Stimulated activated CD8-positive, alpha-beta memory T cell treated with anti-CD3 and anti-CD28 coated beads, Interleukin-4, amount 100 ng/mL, for 24 hours (primary cell): ENCODE measurements around the gene UQCR11.

ENCODE experiments used
- DNase-seq: peaks from one replicate; pipeline ENCODE4 v3.0.0-alpha.2; 2020; ENCODE audit warnings: low read depth

UQCR11 gene

GRCh38 chr19:1634938-1635243, 29.6 kb upstream of the UQCR11 start:
- no peak for DNase-seq

- DNase-seq: no peak
These were observed 29.1 kb upstream of the UQCR11 start for GRCh38 chr19:1634242-1634937.

- DNase-seq: no peak
These were observed 28.1 kb upstream of the UQCR11 start for GRCh38 chr19:1633269-1633826.

GRCh38 chr19:1632462-1633268, 27.4 kb upstream of the UQCR11 start:
- DNase-seq: no peak

GRCh38 chr19:1631557-1632100, 26.4 kb upstream of the UQCR11 start:
- DNase-seq: no peak

GRCh38 chr19:1630811-1631210, 25.5 kb upstream of the UQCR11 start:
- DNase-seq: no peak

GRCh38 chr19:1630012-1630411, 24.8 kb upstream of the UQCR11 start:
- no peak for DNase-seq

- DNase-seq: no peak
These were observed 24.1 kb upstream of the UQCR11 start for GRCh38 chr19:1629256-1629808.

GRCh38 chr19:1627194-1627593, 21.9 kb upstream of the UQCR11 start:
- DNase-seq: no peak

GRCh38 chr19:1626417-1627010, 21.3 kb upstream of the UQCR11 start:
- no peak for DNase-seq

- DNase-seq: peak; percentile 49
These were observed 19.2 kb upstream of the UQCR11 start for GRCh38 chr19:1624458-1624857.

GRCh38 chr19:1622541-1622940, 17.3 kb upstream of the UQCR11 start:
- DNase-seq: no peak

- no peak for DNase-seq
These were observed 16.7 kb upstream of the UQCR11 start for GRCh38 chr19:1622007-1622406.

- DNase-seq: no peak
These were observed 16.3 kb upstream of the UQCR11 start for GRCh38 chr19:1621574-1621973.

GRCh38 chr19:1621021-1621420, 15.8 kb upstream of the UQCR11 start:
- DNase-seq: no peak

- DNase-seq: no peak
These were observed 15.2 kb upstream of the UQCR11 start for GRCh38 chr19:1620502-1620901.

GRCh38 chr19:1619703-1620102, 14.4 kb upstream of the UQCR11 start:
- DNase-seq: no peak

GRCh38 chr19:1619094-1619439, 13.8 kb upstream of the UQCR11 start:
- no peak for DNase-seq

GRCh38 chr19:1618157-1619093, 13.2 kb upstream of the UQCR11 start:
- DNase-seq: no peak

GRCh38 chr19:1616875-1617274, 11.6 kb upstream of the UQCR11 start:
- DNase-seq: no peak

GRCh38 chr19:1616396-1616795, 11.1 kb upstream of the UQCR11 start:
- no peak for DNase-seq
